ENCODE results near the gene ZNF598.

The ZNF598 gene

GRCh38 chr16:2009791-2010510, at the start of gene ZNF598:
Gene ZNF598 (minus strand): TSS chr16:2009821.
- DNase-seq (ENCODE audit: low read depth), result peak; percentile 82

- DNase-seq (ENCODE audit: low read depth), result no peak
Measured at GRCh38 chr16:2058872-2059271, 49.3 kb upstream of the ZNF598 start.

GRCh38 chr16:2058420-2058819, 48.8 kb upstream of the ZNF598 start:
- no peak for DNase-seq (ENCODE audit: low read depth)

GRCh38 chr16:2057438-2057837, 47.8 kb upstream of the ZNF598 start:
- DNase-seq (ENCODE audit: low read depth), result no peak

- no peak for DNase-seq (ENCODE audit: low read depth)
Measured at GRCh38 chr16:2056681-2057407, 47.2 kb upstream of the ZNF598 start.

GRCh38 chr16:2056077-2056476, 46.5 kb upstream of the ZNF598 start:
- no peak for DNase-seq (ENCODE audit: low read depth)

- DNase-seq (ENCODE audit: low read depth), result no peak
Measured at GRCh38 chr16:2054543-2055245, 45.1 kb upstream of the ZNF598 start.

- no peak for DNase-seq (ENCODE audit: low read depth)
Measured at GRCh38 chr16:2053897-2054296, 44.3 kb upstream of the ZNF598 start.

GRCh38 chr16:2053211-2053610, 43.6 kb upstream of the ZNF598 start:
- DNase-seq (ENCODE audit: low read depth), result no peak

GRCh38 chr16:2048116-2048543, 38.5 kb upstream of the ZNF598 start:
- no peak for DNase-seq (ENCODE audit: low read depth)

GRCh38 chr16:2047330-2048115, 37.9 kb upstream of the ZNF598 start, which contains the start of the genes NTHL1 and TSC2:
Gene NTHL1 (minus strand): TSS chr16:2047834. CDS start chr16:2047823, 11 bp downstream.
Gene TSC2 (plus strand): TSS chr16:2047985. CDS start chr16:2048616, 631 bp downstream.
- DNase-seq (ENCODE audit: low read depth), result peak; percentile 88

- no peak for DNase-seq (ENCODE audit: low read depth)
Measured at GRCh38 chr16:2046893-2047329, 37.3 kb upstream of the ZNF598 start.

- no peak for DNase-seq (ENCODE audit: low read depth)
Measured at GRCh38 chr16:2045965-2046892, 36.6 kb upstream of the ZNF598 start.

GRCh38 chr16:2044541-2044940, 34.9 kb upstream of the ZNF598 start:
- no peak for DNase-seq (ENCODE audit: low read depth)

GRCh38 chr16:2043667-2044451, 34.2 kb upstream of the ZNF598 start:
- DNase-seq (ENCODE audit: low read depth), result no peak

GRCh38 chr16:2042986-2043666, 33.5 kb upstream of the ZNF598 start:
- no peak for DNase-seq (ENCODE audit: low read depth)

GRCh38 chr16:2042171-2042985, 32.8 kb upstream of the ZNF598 start:
- no peak for DNase-seq (ENCODE audit: low read depth)

GRCh38 chr16:2040787-2041522, 31.3 kb upstream of the ZNF598 start:
- DNase-seq (ENCODE audit: low read depth), result no peak
